Dedifferentiated amniotic fluid mesenchymal stem cell (primary cell): ENCODE data around the gene RBMS1.

ENCODE experiments used
- DNase-seq: peaks from one replicate; pipeline ENCODE4 v3.0.0-alpha.2; 2016; ENCODE audit errors: extremely low spot score

Gene RBMS1

DNA sequence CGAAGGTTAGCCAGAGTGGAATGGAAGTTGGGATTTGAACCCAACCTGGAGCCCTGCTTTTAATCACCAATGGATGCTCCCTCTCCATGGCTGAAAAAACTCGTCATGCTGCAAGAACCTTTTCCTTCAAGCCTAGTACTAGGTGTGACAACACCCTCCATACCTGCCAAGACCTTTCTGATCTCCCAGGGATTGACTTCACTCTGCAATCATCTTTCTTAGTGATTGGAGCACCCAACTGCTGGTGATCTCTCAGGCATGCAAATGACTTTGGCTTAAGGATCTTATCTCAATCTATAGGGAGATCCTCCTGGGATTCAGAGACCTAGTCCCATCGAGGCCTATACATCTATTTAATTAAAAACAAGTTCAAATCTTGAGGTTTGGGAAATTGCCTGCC is 270.0 kb downstream of the RBMS1 start:
- DNase-seq = no peak

DNA sequence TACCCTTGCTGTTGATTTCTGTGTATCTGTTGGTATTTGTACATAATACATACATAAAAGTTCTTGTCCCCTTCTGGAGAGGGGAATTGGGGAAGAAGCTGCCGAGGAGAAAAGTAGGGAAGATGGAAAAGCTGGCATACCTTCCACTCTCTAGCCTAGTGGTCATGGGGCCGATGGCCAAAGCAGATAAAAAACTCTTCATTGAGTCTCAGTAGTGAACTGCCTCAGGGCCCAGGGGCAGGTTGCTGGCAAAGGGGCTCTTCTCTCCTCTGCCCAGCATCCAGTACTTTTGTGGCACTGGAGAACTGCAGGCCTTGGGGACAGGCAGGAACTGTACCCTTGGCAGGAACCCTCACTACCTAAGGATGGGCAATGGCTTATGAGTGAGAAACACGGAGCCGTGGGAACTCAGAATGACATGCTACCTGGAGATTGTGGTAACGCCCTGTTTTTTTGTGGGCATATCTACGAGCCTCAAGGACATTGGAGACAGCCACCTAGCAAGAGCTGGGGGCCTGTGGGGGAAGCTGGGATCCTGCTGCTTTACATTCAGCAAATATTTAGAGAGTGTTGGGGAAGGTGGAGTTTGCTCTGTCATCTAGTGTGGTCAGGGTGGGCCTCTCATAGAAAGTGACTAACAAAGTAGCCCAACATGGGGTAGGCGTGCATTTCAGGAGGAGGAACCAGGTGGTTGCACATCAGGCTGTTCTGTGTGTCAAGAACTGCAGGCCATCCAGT is 270.9 kb downstream of the RBMS1 start:
- DNase-seq = no peak
